Amniotic epithelial cell (primary cell): ENCODE data around the gene ST13.
A peak's percentile ranks its signal among the peaks of the same experiment; 100 is the strongest.
"Not testable (repeated sequence)": the region's sequence is repeated elsewhere in the genome, so short reads cannot be mapped to it uniquely, and the experiment has no call there.

Source experiments
- DNase-seq: peaks from one replicate; pipeline ENCODE4 v3.0.0-alpha.2; 2010; ENCODE audit warnings: low read depth

The ST13 gene

DNA sequence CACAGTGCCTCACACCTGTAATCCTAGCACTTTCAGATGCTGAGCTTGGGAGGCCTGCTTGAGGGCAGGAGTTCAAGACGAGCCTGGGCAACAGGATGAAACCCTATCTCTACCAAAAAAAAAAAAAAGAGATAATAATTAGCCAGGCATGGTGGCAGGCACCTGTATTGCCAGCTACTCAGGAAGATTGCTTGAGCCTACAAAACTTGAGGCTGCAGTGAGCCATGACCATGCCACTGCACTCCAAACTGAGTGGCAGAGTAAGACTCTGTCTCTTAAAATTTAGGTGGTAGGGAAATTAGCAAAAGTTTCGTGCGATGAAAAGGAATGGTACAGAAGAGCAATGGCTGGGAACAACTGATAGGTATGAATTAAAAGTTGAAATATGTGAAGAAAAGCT, 18.0 kb downstream of the ST13 start:
- DNase-seq, result no peak

DNA sequence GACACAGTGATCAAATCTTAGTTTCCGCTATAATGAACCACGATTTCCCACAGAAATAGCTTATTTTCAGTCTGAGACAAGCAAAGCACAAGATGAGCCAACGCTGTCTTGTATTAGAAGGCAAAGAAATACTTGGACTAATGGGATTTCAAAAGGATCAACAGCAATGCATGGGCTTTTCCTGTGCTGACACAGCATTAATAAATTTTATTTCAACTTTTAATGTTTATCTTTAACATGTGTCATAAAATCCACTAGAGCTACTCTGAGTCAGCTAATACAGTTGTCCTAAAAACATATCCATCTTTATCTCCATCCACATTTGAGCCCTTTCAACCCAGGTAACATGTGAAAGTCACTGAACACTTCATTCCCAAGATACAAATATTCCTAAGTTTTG, 21.8 kb downstream of the ST13 start:
- DNase-seq, result peak; percentile 33

DNA sequence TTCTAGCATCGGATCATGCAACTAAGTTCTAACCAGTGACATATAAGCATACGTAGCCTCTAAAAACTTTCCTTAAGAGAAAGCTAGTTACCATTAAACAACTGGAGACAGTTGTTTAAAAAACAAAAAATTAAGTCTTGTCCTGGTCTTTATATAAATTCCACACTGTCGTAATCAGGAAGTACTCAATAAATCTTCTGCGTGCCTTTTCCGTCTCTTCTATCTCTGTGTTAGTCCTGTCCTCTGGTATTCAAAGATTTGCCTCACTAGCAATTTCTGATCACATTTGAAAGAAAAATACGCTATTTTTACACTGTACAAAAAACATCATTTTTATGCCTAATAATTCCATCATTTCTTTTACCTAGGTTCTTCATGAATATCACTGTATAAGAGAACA, 27.3 kb downstream of the ST13 start:
- DNase-seq, result peak; percentile 21

DNA sequence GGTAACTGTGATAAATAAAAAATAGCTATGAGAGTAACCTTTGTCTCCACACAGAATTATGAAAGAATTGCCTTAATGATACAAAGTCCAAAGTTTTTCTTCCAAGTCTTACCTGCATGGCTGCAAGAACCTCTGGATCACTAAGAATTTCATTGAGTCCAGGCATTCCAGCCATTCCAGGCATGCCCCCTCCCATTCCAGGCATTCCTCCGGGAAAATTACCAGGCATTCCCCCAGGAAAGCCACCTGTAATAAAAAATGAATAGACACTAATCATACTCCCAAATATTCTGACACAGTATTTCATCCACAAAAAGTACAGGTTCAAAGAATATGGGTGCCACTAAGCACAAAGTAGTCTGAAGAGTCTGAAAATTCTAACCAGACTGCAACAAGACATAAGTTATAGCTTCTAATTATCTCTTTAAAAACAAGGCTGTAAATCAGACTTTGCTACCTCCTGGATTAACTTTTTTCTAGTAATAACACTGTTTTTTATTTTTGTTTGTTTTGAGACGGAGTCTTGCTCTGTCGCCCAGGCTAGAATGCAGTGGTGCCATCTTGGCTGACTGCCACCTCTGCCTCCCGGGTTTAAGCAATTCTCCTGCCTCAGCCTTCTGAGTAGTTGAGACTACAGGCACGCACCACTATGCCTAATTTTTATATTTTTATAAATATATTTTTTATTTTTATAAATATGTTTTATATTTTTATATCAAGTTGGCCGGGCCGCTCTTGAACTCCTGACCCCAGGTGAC, 29.3 kb downstream of the ST13 start:
- no peak for DNase-seq

DNA sequence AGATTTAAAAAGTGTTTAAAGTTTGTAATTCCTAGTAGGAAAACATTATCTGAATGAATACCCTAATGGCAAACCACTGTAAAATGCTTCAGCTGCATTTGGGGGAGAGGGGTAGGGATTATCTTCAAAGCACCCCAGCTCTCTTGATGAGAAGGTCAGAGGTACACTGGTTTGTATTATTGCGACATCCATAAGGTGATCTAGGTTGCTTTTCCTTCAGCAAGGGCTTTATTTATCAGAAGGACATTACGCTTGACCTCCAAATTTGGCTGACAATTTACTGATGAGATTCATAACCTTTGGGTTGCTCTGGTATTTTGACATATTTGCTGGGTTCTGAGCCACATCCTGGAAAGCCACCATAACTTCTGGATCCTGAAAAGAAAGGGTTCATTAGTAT, 30.1 kb downstream of the ST13 start:
- not testable (repeated sequence) for DNase-seq

DNA sequence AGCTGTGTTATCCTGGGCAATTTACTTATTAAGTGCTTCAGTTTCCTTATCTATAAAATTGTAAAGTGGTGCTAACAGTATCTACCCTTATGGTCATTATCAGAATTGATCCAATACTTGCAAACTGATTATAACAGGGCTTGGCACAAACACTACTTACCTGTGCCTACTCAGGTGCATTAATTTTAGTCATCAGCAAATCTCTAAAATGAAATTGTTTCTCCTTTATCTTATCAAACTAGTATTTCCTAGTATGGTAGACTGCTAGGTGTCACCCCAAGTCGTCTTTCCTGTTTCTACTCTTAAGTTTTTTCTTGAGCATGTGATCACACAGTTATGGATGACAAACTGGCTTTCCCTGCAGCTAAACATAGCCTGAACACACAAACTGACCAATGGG, 33.0 kb downstream of the ST13 start:
- no peak for DNase-seq

DNA sequence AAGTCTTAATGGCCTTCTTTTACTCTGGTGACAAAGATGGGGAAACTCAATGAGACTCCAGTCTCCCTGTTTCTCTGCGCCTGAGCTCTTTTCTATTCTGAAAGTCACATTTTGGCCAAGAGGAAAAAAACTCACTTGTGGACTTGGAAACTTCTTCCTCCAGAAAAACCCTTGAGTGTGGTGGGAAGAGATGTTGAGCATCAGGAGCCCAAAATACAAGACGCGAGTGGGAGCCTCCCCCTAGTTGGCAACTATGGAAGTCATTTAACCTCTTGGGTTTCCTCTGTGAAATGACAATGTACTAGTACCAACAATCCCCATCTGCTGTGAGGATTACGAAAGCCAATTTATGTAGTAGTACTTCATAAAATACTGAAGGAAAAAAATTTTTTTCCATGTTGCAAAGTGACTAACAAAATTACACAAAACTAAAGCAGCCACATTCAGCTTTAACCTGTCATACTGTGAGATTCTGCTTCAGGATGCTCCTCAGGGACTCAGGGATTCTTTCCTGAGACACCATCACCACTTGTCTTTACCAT, 36.8 kb downstream of the ST13 start:
- DNase-seq, result peak; percentile 44

DNA sequence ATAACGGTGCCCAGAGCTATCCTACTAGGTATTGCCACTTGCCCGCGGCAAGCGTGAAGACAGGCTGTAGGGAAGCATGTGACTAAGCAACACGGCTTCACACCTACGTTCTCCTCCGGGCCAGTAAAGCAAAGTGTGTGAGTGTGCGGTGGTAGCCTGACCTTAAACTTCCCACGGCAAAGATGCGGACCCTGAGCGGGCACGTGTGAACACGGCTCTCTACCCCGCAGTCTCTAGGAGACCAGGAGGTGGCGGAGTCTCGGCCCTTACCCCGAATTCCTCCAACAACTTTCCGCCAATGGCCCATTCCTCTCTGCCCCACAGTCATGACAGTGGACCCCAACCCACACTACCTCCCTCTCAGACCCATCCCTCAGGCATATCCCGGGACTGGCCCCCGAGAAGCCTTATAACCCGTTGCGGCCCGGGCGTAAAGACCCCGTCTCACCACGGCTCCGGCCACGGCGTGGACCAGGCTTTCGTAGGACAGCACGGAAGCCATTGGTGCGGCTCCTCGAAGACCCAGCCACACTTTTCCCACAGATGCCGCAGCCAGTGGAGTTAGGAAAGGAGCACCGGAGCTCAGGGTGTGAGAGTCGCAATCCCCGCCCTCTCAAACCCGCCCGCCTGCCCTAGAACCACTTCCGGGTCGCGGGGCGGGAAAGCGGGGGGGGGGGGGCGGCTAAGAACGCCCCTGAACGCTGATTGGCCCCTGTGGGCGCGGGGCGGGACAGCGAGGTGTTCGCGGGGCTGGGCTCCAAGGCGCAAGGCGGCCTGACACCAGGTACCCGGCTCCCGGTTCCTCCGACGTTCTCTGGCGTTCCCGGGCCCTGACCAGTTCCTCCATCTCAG, 37.5 kb downstream of the ST13 start, which contains the start of gene SLC25A17:
TSS of gene SLC25A17 (minus strand) at position 600 of the 852 bp plus-strand sequence. CDS start at position 502, 98 bp downstream.
- peak; percentile 72 for DNase-seq

DNA sequence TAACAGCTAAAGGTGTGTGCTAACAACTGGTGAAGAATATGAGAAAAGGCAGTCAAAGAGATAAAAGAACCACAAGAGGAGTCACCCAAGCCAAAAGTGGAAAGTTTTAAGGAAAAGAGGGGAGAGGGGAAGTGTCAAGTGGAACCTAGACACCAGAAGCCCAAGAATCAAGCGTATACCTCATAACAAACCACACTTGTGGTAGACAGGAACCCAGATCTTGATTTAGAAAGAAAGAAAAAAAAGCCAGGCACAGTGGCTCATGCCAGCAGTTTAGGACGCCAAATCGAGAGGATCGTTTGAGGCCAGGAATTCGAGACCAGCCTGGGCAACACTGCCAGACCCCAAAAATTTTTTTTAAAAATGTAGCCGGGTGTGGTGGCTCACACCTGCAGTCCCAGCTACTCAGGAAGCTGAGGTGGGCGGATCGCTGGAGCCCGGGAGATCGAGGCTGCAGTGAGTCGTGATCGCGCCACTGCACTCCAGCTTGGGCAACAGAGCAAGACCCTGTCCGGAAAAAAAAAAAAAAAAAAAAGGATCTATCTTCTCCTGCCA, 38.2 kb downstream of the ST13 start:
- DNase-seq, result no peak

DNA sequence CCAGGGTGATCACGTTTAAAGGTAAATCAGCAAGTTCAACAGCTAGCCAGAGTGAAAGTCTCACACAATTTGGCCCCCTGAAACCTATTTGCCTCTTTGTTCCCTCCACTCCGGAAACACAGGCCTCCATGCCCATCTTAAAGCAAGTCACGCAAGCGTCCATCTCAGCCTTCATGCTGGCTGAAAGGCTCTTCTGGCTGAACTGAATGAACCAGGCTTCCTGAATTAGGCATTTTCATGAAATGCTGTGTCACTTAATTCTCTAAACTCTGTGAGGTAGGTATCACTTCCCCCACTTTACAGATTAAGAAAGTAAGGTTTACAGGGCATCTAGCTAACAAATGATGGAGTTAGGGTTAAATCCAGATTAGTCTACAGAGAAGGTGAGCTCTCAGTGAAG, 38.7 kb downstream of the ST13 start:
- DNase-seq, result no peak

DNA sequence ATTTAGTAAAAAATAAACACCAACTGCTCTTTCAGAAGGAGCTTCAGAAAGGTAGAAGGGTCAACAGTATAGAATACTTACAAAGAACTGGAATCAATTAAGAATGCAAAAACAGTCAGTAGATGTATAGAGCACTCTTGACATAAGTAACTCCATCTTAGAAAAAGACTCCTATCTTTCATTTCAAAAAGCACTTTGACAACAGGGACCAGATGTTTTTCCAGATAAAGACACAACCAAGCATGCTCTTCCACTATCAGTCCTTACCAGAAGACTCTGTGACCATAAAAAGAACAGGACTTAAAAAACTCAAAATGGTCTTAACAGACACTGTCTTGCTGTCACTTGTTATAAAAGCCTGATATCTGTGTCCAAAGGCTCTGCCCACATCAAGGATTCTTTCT, 42.5 kb downstream of the ST13 start:
- DNase-seq, result no peak

DNA sequence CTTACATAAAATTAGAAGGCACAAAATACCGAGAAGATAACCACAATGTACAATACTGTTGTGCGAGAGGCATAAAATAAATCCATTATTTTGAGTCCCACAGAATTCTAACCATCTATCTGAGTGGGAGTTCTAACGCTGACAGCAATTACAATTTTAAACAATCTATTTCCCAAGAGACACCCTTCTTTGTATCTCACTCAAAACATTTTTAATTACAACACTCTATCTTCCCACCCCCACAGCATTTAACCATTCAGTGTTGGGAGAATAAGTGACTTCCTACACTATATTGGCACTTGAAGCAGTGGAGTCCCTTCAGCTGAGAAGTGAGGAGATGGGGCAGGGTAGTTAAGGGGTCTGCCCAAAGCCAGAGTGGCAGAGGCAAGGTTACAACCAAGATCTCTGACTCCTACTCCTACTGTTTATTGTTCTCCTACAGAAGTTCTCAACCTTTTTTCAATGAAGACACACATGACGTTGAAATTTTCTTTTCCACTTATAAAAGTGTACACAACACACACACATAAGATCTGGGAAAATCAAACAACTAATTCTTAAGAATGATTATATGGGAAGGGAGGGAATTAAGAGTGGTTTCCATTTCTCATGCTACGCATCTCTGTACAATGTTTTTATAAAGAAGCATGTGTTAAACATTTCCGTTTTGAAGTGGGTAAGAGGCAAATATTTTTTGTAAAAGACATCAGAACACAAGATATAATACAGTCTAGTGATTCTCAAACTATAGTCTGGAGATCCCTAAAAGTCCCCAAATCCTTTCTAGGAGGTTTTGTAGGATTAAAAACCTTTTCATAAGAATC, 48.2 kb downstream of the ST13 start:
- DNase-seq, result no peak

DNA sequence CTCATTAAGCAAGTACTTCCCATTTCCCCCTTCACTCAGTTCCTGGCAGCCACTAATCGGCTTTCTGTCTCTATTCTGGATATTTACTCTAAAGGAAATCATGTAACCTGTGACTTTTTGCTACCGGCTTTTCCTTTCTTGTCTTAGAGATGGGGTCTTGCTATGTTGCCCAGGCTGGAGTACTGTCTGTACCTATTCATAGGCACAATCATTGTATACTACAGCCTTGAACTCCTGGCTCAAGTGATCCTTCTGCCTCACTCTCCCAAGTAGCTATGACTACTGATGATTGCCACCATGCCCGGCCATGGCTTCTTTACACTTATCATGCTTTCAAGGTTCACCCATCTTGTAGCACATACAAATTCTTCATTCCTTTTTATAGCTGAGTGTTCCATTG, 49.7 kb downstream of the ST13 start:
- DNase-seq, result no peak

DNA sequence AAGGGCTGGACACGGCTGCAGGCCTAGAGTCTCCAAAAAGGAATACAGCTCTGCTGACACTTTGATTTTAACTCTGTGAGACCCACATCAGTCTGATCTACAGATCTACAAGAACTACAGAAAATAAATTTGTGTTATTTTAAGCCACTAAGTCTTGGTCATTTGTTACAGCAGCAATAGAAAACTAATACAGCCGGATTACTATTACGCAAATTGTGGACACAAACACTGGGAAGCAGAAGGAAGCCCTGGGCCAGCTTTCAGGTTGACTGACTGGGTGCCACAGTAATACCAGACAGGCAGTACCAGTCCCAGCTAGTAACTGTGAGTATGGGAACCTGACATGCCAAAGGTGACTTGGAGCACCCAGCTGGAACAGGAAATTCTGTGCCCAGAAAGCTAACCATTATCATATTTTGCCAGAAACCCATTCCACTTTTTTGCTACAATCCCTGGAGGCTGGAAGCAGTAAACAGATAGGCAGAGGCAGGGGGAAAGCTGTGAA, 50.7 kb downstream of the ST13 start:
- no peak for DNase-seq

DNA sequence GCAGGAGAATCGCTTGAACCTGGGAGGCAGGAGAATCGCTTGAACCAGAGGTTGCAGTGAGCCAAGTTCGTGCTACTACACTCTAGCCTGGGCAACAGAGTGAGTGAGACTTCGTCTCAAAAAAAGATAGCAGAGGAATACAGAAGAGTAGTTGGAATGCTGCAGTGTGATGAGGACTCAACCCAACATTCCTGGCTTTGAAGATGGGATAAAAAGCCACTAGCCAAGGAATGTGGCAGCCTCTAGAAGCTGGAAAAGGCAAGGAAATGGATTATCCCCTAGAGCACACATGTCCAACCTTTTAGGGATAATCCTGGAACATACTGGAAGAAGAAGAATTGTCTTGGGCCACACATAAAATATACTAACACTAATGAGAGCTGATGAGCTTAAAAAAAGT, 51.2 kb downstream of the ST13 start:
- DNase-seq, result no peak

DNA sequence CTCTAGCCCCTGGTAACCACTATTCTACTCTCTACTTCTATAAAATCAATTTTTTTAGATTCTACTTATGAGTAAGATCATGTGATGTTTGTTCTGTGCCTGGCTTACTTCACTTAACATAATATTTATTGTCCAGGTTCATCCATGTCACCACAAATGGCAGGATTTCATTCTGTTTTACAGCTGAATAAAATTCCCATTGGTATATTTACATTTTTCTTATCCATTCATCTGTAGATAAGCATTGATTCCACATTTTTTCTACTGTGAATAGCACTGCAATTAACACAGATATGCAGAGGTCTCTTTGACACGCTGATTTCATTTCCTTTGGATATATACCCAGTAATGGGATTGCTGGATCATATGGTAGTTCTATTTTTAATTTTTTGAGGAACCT, 53.1 kb downstream of the ST13 start:
- DNase-seq, result no peak

DNA sequence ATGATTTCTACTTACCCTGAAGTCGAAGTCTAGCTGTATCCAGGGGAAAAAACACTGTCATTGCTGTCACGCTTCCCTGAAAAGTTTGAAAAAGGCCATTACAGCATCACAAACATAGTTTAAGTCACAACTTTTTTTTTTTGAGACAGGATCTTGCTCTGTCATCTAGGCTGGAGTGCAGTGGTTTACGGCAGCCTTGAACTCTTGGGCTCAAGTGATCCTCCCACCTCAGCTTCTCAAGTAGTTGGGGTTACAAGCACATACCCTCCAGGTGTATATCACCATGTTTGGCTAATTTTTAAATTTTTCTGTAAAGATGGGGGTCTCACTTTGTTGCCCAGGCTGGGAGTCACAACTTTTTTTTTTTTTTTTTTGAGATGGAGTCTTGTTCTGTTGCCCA, 57.4 kb downstream of the ST13 start:
- DNase-seq, result no peak

DNA sequence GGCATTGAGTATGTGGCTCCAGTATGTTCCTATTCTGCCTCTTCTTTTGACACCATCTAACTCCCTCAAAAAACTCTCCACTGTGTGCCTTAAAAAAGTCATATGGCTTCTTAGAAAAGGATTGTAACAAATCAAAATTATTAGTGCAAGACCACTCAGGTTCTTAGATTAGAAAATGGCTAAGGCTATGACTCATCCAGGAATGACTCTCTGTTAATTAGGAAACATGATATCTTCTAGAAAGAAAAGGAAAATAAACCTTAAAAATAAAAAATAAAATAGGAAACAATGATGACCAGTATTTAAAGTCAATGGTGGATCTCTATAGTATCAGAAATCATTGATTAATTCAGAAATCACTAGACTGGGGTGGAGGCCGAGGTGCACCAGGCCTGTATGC, 59.0 kb downstream of the ST13 start:
- peak; percentile 56 for DNase-seq

DNA sequence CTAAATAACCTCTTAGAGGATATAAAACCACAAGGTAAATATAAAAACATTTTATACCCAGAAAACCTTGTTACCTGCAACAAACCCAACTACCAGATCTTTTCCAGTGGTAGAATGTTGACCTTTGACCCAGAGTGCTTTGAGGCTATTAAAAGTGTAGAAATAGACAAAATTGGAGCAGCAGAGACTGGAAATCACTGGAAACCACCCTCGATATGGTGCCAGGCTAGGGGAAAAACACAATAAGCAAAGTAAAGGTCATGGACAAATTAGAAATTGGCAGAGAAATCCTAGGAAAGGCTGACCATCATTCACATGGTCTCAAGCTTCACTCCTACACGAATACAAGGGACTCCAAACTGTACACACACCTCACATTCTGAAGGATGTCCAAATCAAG, 64.0 kb downstream of the ST13 start:
- DNase-seq, result no peak

DNA sequence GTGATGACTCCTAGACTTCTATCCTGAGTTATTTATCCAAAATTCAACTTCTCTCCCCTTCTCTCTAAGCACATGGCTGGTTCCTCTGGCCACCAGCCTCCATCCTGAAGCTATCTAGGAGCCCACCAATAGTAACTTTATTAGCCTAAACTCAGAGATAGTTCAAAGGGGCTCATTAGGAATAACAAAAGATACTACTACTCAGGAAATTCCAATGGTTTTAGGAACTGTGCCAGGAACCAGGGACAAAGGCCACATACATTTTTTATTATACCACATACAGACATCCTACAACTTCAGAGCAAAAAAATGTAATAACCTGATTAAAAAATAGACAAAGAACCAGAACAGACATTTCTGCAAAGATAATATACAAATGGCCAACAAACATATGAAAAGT, 65.2 kb downstream of the ST13 start:
- DNase-seq, result no peak

DNA sequence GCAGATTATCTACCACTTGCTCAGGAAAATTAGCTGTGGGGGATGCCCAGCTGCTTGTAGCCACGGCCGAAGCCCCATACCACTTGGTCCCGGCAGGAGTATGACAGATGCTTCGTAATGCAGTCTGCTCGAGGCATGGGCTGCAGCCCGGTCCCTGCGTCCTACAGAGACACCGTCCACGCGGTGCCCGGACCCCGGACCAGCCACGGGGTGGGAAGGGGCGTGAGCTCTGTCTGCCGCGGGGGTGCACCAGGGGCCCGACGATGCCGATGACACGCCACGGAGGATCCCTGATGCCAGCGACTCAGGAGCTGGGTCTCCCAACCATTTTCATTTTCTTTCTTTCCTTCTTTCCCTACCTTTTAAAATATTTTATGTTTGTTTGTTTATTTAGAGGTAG, 67.3 kb downstream of the ST13 start:
- no peak for DNase-seq

DNA sequence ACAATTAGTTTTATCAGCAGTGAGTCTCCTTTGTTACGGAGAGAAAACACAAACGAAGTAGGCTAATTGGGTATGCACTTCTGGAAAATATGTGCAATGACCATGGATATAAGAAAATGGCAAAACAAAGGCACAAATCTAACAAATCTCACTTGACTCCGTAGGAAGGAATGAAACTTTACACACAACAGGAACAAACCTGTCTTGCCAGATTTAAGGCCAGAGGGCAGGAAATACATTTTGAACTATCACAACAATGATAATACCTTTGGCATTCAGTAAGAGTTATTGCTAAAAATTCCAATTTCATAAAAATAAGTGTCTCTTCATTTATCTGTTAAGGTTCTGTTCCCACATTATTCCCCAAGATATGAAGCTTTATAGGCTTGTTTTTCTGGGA, 73.9 kb downstream of the ST13 start:
- peak; percentile 53 for DNase-seq
